Neural progenitor cell (in vitro differentiated cells): Measurements from ENCODE around the gene MESD. TPM values are rescaled to one million over a fixed set of nuclear protein-coding genes. Genes with fewer than 3 reads are reported as not detected.

Experiments used
- DNase-seq: peaks from one replicate; pipeline ENCODE4 v3.0.0-alpha.2; 2016; ENCODE audit warnings: low spot score
- H2AFZ ChIP-seq: fragments of 200-600 bp; sonication (generic); replicated peaks from 2 replicates; pipeline ENCODE4 v1.6.1; 2016; ENCODE audit warnings: antibody characterized with exemption
- H3F3A ChIP-seq: fragments of 200-600 bp; sonication (generic); 2 replicates; pipeline ENCODE4 v1.6.1; 2016; ENCODE audit warnings: antibody characterized with exemption, low read depth
- H3K27ac ChIP-seq: fragments of 200-600 bp; sonication (generic); 2 replicates; pipeline ENCODE4 v1.5.1; 2016; ENCODE audit warnings: mild to moderate bottlenecking
- H3K27me3 ChIP-seq: fragments of 200-600 bp; sonication (generic); 2 replicates; pipeline ENCODE4 v1.6.1; 2016; ENCODE audit warnings: mild to moderate bottlenecking, moderate library complexity
- H3K36me3 ChIP-seq: fragments of 200-600 bp; sonication (generic); 2 replicates; pipeline ENCODE4 v1.5.1; 2016
- H3K4me1 ChIP-seq: fragments of 200-600 bp; sonication (generic); 2 replicates; pipeline ENCODE4 v1.6.1; 2016; ENCODE audit warnings: mixed run types
- H3K4me2 ChIP-seq: fragments of 200-600 bp; sonication (generic); 2 replicates; pipeline ENCODE4 v1.6.1; 2016
- H3K4me3 ChIP-seq: fragments of 200-600 bp; sonication (generic); 2 replicates; pipeline ENCODE4 v1.5.1; 2016
- H3K79me2 ChIP-seq: fragments of 200-600 bp; sonication (generic); 2 replicates; pipeline ENCODE4 v1.6.1; 2016; ENCODE audit warnings: low read depth
- H3K9ac ChIP-seq: fragments of 200-600 bp; sonication (generic); 2 replicates; pipeline ENCODE4 v1.6.1; 2016
- H3K9me3 ChIP-seq: fragments of 200-600 bp; sonication (generic); 2 replicates; pipeline ENCODE4 v1.5.1; 2016; ENCODE audit warnings: low read depth
- H4K20me1 ChIP-seq: fragments of 200-600 bp; sonication (generic); 2 replicates; pipeline ENCODE4 v1.6.1; 2016; ENCODE audit warnings: low read depth
- H3K27ac Mint-ChIP-seq: 3 replicates; pipeline ENCODE4 v1.8.0; 2021; ENCODE audit warnings: mixed read lengths
- H3K27me3 Mint-ChIP-seq: 2 replicates; pipeline ENCODE4 v1.8.0; 2022; ENCODE audit warnings: low read depth, mild to moderate bottlenecking, inconsistent platforms, moderate library complexity, mixed read lengths; ENCODE audit not compliant: insufficient read depth
- H3K36me3 Mint-ChIP-seq: 3 replicates; pipeline ENCODE4 v1.8.0; 2021; ENCODE audit warnings: mixed read lengths
- H3K4me1 Mint-ChIP-seq: 3 replicates; pipeline ENCODE4 v1.8.0; 2021; ENCODE audit warnings: mixed read lengths
- H3K4me3 Mint-ChIP-seq: 3 replicates; pipeline ENCODE4 v1.8.0; 2021; ENCODE audit warnings: mild to moderate bottlenecking, moderate library complexity, mixed read lengths
- H3K9me3 Mint-ChIP-seq: 3 replicates; pipeline ENCODE4 v1.8.0; 2020; ENCODE audit warnings: mixed read lengths
- EZH2 ChIP-seq: fragments of 200-600 bp; sonication (generic); IDR thresholded peaks from 2 replicates; pipeline ENCODE4 v1.6.1; 2017; ENCODE audit warnings: antibody characterized with exemption, mild to moderate bottlenecking, moderate library complexity
- EZH2phosphoT487 ChIP-seq: fragments of 200-600 bp; sonication (generic); IDR thresholded peaks from 2 replicates; pipeline ENCODE4 v1.6.1; 2017; ENCODE audit warnings: antibody characterized with exemption
- total RNA-seq: library from RNA; depleted of rRNA; stranded (reverse); fragments of >200 nt; gene quantifications from 2 replicates; pipeline ENCODE4 v1.2.3, GENCODE V29; 2015; ENCODE audit warnings: low replicate concordance
- TF ChIP-seq, protein P1 (sequence below): fragments of 200-600 bp; sonication (generic); IDR thresholded peaks from 2 replicates; pipeline ENCODE4 v1.5.1; 2017; ENCODE audit warnings: antibody characterized with exemption, mild to moderate bottlenecking

The MESD gene
- total RNA-seq, 1 donor from 2014 or later, result 31.5 TPM

DNA sequence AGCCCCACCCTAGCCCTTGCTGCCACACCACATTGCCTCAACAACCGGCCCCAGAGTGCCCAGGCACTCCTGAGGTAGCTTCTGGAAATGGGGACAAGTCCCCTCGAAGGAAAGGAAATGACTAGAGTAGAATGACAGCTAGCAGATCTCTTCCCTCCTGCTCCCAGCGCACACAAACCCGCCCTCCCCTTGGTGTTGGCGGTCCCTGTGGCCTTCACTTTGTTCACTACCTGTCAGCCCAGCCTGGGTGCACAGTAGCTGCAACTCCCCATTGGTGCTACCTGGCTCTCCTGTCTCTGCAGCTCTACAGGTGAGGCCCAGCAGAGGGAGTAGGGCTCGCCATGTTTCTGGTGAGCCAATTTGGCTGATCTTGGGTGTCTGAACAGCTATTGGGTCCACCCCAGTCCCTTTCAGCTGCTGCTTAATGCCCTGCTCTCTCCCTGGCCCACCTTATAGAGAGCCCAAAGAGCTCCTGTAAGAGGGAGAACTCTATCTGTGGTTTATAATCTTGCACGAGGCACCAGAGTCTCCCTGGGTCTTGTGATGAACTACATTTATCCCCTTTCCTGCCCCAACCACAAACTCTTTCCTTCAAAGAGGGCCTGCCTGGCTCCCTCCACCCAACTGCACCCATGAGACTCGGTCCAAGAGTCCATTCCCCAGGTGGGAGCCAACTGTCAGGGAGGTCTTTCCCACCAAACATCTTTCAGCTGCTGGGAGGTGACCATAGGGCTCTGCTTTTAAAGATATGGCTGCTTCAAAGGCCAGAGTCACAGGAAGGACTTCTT, 39.1 kb downstream of the MESD start:
- Histone ChIP-seq H3K27ac (no peak overlapping the region), H2AFZ (no peak overlapping the region), H3K4me2 (no peak overlapping the region), H3K9me3 (no peaks in the 10 kb centered on the region), H4K20me1 (peaks cover 5% of the 10 kb centered on the region), H3F3A (no peaks in the 10 kb centered on the region), H3K9ac (no peak overlapping the region), H3K36me3 (no peaks in the 10 kb centered on the region), H3K4me3 (no peak overlapping the region), H3K27me3 (no peaks in the 10 kb centered on the region), H3K79me2 (no peaks in the 10 kb centered on the region), H3K4me1 (peaks cover 8% of the 10 kb centered on the region)
- Mint-ChIP-seq H3K4me3 (no peak overlapping the region), H3K4me1 (peaks cover 22% of the 10 kb centered on the region), H3K27ac (no peak overlapping the region), H3K36me3 (peaks cover 20% of the 10 kb centered on the region), H3K9me3 (no peaks in the 10 kb centered on the region), H3K27me3 (peaks cover 2% of the 10 kb centered on the region)
- no peak for DNase-seq
- no peak for TF ChIP-seq EZH2
- TF ChIP-seq EZH2phosphoT487, result no peak
- TF ChIP-seq, protein P1, sequence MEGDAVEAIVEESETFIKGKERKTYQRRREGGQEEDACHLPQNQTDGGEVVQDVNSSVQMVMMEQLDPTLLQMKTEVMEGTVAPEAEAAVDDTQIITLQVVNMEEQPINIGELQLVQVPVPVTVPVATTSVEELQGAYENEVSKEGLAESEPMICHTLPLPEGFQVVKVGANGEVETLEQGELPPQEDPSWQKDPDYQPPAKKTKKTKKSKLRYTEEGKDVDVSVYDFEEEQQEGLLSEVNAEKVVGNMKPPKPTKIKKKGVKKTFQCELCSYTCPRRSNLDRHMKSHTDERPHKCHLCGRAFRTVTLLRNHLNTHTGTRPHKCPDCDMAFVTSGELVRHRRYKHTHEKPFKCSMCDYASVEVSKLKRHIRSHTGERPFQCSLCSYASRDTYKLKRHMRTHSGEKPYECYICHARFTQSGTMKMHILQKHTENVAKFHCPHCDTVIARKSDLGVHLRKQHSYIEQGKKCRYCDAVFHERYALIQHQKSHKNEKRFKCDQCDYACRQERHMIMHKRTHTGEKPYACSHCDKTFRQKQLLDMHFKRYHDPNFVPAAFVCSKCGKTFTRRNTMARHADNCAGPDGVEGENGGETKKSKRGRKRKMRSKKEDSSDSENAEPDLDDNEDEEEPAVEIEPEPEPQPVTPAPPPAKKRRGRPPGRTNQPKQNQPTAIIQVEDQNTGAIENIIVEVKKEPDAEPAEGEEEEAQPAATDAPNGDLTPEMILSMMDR, result no peak

DNA sequence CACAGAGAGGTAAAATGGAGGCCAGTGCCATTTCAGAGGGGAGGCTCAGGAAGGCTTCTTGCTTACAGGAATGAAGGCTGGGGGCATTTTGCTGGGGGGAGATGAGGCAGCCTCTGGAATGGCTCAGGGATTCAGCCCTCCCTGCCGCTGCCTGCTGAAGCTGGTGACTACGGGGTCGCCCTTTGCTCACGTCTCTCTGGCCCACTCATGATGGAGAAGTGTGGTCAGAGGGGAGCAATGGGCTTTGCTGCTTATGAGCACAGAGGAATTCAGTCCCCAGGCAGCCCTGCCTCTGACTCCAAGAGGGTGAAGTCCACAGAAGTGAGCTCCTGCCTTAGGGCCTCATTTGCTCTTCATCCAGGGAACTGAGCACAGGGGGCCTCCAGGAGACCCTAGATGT, 39.9 kb downstream of the MESD start:
- no peaks in the 10 kb centered on the region for H3K9me3 ChIP-seq
- H3K27ac ChIP-seq, result no peak overlapping the region
- Mint-ChIP-seq H3K27ac (no peak overlapping the region), H3K4me1 (peaks cover 18% of the 10 kb centered on the region), H3K9me3 (no peaks in the 10 kb centered on the region), H3K36me3 (peaks cover 20% of the 10 kb centered on the region), H3K4me3 (no peak overlapping the region), H3K27me3 (peaks cover 2% of the 10 kb centered on the region)
- peaks cover 7% of the 10 kb centered on the region for H3K4me1 ChIP-seq
- DNase-seq, result no peak
- no peak overlapping the region for H2AFZ ChIP-seq
- H4K20me1 ChIP-seq, result peaks cover 5% of the 10 kb centered on the region
- no peaks in the 10 kb centered on the region for H3K36me3 ChIP-seq
- no peaks in the 10 kb centered on the region for H3F3A ChIP-seq
- H3K4me2 ChIP-seq, result no peak overlapping the region
- H3K79me2 ChIP-seq, result no peaks in the 10 kb centered on the region
- no peak overlapping the region for H3K9ac ChIP-seq
- TF ChIP-seq EZH2phosphoT487 (no peak), EZH2 (no peak)
- TF ChIP-seq, protein P1, result no peak
- H3K4me3 ChIP-seq, result no peak overlapping the region
- H3K27me3 ChIP-seq, result no peaks in the 10 kb centered on the region

DNA sequence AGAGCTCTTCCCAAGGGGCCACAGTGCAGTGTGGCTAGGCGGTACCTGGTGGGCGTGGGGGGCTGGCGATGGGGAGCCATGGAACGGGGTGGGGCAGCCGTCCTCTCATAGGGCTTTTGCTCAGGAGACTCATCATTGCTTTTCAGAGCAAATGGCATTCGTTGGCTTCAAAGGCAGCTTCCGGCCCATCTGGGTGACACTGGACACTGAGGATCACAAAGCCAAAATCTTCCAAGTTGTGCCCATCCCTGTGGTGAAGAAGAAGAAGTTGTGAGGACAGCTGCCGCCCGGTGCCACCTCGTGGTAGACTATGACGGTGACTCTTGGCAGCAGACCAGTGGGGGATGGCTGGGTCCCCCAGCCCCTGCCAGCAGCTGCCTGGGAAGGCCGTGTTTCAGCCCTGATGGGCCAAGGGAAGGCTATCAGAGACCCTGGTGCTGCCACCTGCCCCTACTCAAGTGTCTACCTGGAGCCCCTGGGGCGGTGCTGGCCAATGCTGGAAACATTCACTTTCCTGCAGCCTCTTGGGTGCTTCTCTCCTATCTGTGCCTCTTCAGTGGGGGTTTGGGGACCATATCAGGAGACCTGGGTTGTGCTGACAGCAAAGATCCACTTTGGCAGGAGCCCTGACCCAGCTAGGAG, 40.8 kb downstream of the MESD start:
- Histone ChIP-seq H3K4me3 (no peak overlapping the region), H4K20me1 (no peaks in the 10 kb centered on the region), H3K9ac (no peak overlapping the region), H3K36me3 (no peaks in the 10 kb centered on the region), H3F3A (no peaks in the 10 kb centered on the region), H3K4me1 (no peaks in the 10 kb centered on the region), H3K79me2 (no peaks in the 10 kb centered on the region), H3K9me3 (no peaks in the 10 kb centered on the region), H3K4me2 (no peak overlapping the region), H2AFZ (no peak overlapping the region), H3K27ac (no peak overlapping the region), H3K27me3 (no peaks in the 10 kb centered on the region)
- DNase-seq, result no peak
- Mint-ChIP-seq H3K36me3 (peaks cover 25% of the 10 kb centered on the region), H3K4me3 (no peak overlapping the region), H3K27ac (no peak overlapping the region), H3K9me3 (no peaks in the 10 kb centered on the region), H3K27me3 (peaks cover 2% of the 10 kb centered on the region), H3K4me1 (peaks cover 9% of the 10 kb centered on the region)
- TF ChIP-seq, protein P1, result no peak
- TF ChIP-seq EZH2 (no peak), EZH2phosphoT487 (no peak)
